ENCODE results near the gene VEGFC. TPM values are rescaled to one million over a fixed set of nuclear protein-coding genes. Genes with fewer than 3 reads are reported as not detected.

VEGFC gene
- total RNA-seq, 1 experiment from 2014 or later: 8.7 TPM

DNA sequence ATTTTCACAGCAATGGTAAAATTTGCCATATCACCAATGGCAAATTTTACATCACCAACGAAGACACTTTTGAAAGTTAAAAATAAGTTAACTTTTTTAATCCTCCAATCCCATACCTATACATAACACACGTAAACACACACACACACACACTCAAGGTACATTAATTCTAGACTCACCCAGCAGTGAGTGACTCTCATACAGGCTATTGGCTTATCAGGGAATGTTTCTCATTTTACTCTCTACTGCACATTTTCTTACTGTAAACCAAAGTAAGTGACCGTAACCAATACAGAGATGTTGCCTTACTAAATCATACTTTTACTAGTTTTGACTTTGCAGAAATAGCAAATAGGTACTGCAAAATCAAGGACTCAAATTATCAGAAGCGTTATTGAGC is 2.3 kb downstream of the VEGFC start:
- no peaks in the 10 kb centered on the region for H3K36me3 ChIP-seq (ENCODE audit: low read depth)
- H3K27ac ChIP-seq: no peak overlapping the region
- BruUV-seq (replicated peaks): no TSS peak
- no peak overlapping the region for H2AFZ ChIP-seq
- no peaks in the 10 kb centered on the region for H3K9me2 ChIP-seq (ENCODE audit: insufficient read depth)
- ChIA-PET CTCF (no interaction called here), POLR2A (ENCODE audit: unreplicated experiment) (no interaction called here)
- H3K79me2 ChIP-seq (ENCODE audit: low read depth): no peaks in the 10 kb centered on the region
- H3K4me3 ChIP-seq: no peak overlapping the region
- TF ChIP-seq, protein P1, sequence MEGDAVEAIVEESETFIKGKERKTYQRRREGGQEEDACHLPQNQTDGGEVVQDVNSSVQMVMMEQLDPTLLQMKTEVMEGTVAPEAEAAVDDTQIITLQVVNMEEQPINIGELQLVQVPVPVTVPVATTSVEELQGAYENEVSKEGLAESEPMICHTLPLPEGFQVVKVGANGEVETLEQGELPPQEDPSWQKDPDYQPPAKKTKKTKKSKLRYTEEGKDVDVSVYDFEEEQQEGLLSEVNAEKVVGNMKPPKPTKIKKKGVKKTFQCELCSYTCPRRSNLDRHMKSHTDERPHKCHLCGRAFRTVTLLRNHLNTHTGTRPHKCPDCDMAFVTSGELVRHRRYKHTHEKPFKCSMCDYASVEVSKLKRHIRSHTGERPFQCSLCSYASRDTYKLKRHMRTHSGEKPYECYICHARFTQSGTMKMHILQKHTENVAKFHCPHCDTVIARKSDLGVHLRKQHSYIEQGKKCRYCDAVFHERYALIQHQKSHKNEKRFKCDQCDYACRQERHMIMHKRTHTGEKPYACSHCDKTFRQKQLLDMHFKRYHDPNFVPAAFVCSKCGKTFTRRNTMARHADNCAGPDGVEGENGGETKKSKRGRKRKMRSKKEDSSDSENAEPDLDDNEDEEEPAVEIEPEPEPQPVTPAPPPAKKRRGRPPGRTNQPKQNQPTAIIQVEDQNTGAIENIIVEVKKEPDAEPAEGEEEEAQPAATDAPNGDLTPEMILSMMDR (conservative IDR thresholded peaks at IDR 0.05): no peak
- no peak for TF ChIP-seq EZH2 (IDR thresholded peaks at IDR 0.05; ENCODE audit: low read depth)
- no peaks in the 10 kb centered on the region for H3K9me3 ChIP-seq (ENCODE audit: insufficient read depth, low read depth)
- H3F3A ChIP-seq (ENCODE audit: insufficient read depth, low read depth): peaks cover 21% of the 10 kb centered on the region
- H3K4me2 ChIP-seq: peak overlapping the region; percentile 89; the same call in 1 of the 2 replicates
- intact Hi-C loops (cut with micrococcal nuclease; ENCODE audit: unreplicated experiment): loop anchor here (2.0 to 10.0 kb wide), 4 partner anchors 256 to 544 kb away; no protein-coding TSS in a partner anchor
- peaks cover 22% of the 10 kb centered on the region for H3K4me1 ChIP-seq (replicated peaks; ENCODE audit: insufficient read depth)
- no peaks in the 10 kb centered on the region for H4K20me1 ChIP-seq (ENCODE audit: insufficient read depth)
- no peak for DNase-seq
- no peaks in the 10 kb centered on the region for H3K27me3 ChIP-seq (ENCODE audit: insufficient read depth, low read depth)

- Histone ChIP-seq H3K4me2 (no peak overlapping the region), H3K9me3 (ENCODE audit: insufficient read depth, low read depth) (no peaks in the 10 kb centered on the region), H3K4me3 (no peak overlapping the region), H4K20me1 (ENCODE audit: insufficient read depth) (no peaks in the 10 kb centered on the region), H3K27ac (no peak overlapping the region), H3F3A (ENCODE audit: insufficient read depth, low read depth) (peaks cover 17% of the 10 kb centered on the region), H3K4me1 (replicated peaks; ENCODE audit: insufficient read depth) (peaks cover 17% of the 10 kb centered on the region), H3K9me2 (ENCODE audit: insufficient read depth) (no peaks in the 10 kb centered on the region), H3K27me3 (ENCODE audit: insufficient read depth, low read depth) (no peaks in the 10 kb centered on the region), H3K79me2 (ENCODE audit: low read depth) (no peaks in the 10 kb centered on the region), H3K36me3 (ENCODE audit: low read depth) (no peaks in the 10 kb centered on the region), H2AFZ (no peak overlapping the region)
- intact Hi-C loops (cut with micrococcal nuclease; ENCODE audit: unreplicated experiment): loop anchor here (2.0 to 10.0 kb wide), 4 partner anchors 257 to 545 kb away; no protein-coding TSS in a partner anchor
- ChIA-PET POLR2A (ENCODE audit: unreplicated experiment) (no interaction called here), CTCF (no interaction called here)
- DNase-seq: no peak
- no TSS peak for BruUV-seq (replicated peaks)
- TF ChIP-seq EZH2 (IDR thresholded peaks at IDR 0.05; ENCODE audit: low read depth): no peak
- TF ChIP-seq, protein P1 (conservative IDR thresholded peaks at IDR 0.05): peak; percentile 67
Measured at GRCh38 chr4:176789955-176790354, 2.8 kb downstream of the VEGFC start.

DNA sequence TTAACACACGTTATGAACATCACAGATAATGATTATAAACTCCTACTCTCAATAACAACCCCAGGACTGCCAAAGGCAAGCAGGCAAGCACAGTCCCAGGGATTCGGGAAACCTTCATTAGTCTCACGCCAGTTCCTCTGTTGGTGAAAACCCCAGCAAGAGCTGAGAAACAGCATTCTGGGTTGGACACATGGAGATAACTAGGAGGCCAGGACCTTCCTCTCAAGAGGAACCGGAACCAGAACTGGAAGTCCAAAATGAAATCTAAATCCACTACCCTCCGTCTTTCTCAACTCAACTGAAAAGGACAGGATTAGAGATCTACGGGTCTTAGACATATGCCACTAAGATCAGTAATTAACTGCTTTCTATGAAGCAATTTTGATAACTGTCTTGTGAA is 3.8 kb downstream of the VEGFC start:
- no peak for TF ChIP-seq EZH2 (IDR thresholded peaks at IDR 0.05; ENCODE audit: low read depth)
- TF ChIP-seq, protein P1 (conservative IDR thresholded peaks at IDR 0.05): no peak
- H3K36me3 ChIP-seq (ENCODE audit: low read depth): no peaks in the 10 kb centered on the region
- intact Hi-C loops (cut with micrococcal nuclease; ENCODE audit: unreplicated experiment): no loop called here
- H3K27ac ChIP-seq: no peak overlapping the region
- no peak overlapping the region for H3K4me3 ChIP-seq
- POLR2A ChIA-PET (ENCODE audit: unreplicated experiment): no interaction called here
- no peak overlapping the region for H2AFZ ChIP-seq
- CTCF ChIA-PET: no interaction called here
- H3K9me2 ChIP-seq (ENCODE audit: insufficient read depth): no peaks in the 10 kb centered on the region
- no peaks in the 10 kb centered on the region for H3K9me3 ChIP-seq (ENCODE audit: insufficient read depth, low read depth)
- BruUV-seq (replicated peaks): no TSS peak
- H3K27me3 ChIP-seq (ENCODE audit: insufficient read depth, low read depth): no peaks in the 10 kb centered on the region
- no peaks in the 10 kb centered on the region for H4K20me1 ChIP-seq (ENCODE audit: insufficient read depth)
- H3K4me2 ChIP-seq: no peak overlapping the region
- peaks cover 9% of the 10 kb centered on the region for H3K4me1 ChIP-seq (replicated peaks; ENCODE audit: insufficient read depth)
- no peak for DNase-seq
- H3F3A ChIP-seq (ENCODE audit: insufficient read depth, low read depth): peaks cover 8% of the 10 kb centered on the region
- no peaks in the 10 kb centered on the region for H3K79me2 ChIP-seq (ENCODE audit: low read depth)
